HG03064 (cell line): Measurements from ENCODE around the gene AEBP1.
"Not testable (repeated sequence)": the region's sequence is repeated elsewhere in the genome, so short reads cannot be mapped to it uniquely, and the experiment has no call there.

Source experiments
- ATAC-seq: cut with Tn5 transposase; IDR thresholded peaks from one replicate; pipeline ENCODE4 v1.9.1; 2021; ENCODE audit warnings: low read depth; ENCODE audit not compliant: unreplicated experiment

Gene AEBP1

GRCh38 chr7:44116087-44116788 is 12.1 kb downstream of the AEBP1 start:
- ATAC-seq: no peak

DNA sequence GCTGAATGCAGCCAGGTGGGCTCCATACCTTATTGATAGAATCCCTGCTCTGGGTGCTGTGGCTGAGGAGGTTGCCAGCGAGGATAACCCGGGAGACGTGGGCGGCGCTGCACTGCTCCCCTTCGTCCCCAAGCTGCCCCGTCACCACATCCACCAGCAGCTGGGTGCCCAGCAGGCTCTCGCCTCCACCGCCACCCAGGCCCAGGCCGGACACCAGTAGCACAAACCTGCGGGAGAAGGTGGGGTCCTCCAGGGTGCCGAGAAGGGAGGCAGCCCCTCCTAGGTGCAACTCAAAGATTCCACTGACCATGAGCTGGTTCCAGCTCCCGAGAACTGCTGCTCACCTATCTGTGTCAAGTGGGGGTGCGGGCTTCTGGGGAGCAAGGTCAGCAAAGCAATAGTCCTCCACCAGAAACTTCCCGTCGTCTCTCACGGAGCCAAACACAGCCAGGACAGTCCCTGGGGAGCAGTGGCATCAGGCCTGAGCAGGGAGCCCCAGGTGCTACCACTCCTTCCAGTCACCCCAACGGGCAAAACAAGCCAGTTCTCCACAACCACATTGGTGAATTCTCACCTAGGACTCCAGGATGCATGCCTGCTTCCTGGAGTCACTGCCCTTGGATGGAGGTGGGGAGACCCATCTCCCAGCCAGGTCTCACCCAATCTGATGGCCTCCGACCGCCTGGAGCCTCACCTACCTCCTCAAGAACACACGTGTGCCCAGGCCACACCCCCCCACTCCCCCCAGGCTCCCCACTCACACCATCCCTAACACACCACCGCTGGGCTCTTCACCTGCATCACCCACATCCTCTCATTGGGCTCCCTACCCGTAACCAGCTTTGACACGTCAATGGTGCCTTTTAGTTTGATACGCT is 12.9 kb downstream of the AEBP1 start:
- ATAC-seq: no peak

DNA sequence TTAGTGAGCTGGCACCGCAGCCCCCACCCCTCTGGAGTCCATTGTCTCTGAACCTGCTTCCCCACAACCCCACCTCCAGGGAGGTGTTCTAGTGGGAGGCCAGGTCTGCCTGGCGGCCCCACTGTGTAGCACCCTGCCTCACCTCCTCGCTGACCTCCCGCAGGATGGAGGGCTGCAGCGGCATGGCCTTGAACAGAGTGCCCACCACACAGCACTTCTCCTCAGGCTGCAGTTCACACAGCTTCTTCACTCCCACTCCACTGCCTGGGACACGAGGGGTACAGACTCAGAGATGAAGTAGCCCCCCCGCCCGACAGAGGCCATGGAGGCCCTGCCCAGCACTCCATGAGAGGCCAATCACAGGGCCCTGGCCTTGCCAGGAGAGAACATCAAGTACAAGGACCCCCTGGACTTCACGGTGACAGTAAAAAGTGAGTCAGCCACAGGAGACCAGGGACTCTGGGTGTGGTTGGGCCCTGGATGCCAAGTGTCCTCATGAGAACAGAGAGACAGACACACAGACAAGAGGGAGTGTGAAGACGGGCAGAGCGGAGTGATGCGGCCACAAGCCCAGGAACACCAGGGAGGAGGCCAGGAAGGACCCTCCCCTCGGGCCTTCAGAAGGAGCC is 13.8 kb downstream of the AEBP1 start:
- ATAC-seq: no peak

DNA sequence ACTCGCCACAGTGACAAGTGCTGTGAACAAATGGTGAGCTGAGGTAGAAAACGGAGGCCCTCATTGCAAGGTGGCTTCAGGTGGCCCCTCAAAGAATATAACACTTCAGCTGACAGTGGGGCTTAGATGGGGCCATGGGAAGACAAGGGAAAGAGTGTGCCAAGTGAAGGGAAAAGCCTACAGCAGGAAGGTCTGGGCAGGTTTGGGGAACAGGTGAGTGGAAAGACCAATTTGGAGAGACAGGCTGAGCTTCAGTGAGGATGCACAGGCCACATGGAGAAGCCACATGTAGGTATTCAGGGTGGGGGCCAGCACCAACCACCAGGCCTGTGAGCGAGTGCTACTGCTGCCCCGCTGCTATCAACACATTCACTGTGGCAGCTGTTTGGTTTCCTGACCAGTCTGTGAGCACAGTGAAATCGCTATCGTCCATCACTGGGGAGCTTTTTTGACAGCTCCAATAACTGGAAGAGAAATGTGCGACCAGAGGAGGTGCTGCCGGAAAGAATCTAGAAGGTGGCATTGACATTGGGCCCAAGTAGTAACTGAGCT is 15.8 kb downstream of the AEBP1 start:
- no peak for ATAC-seq

- no peak for ATAC-seq
These were observed 16.2 kb downstream of the AEBP1 start for GRCh38 chr7:44120395-44120794.

GRCh38 chr7:44121761-44122420 is 17.7 kb downstream of the AEBP1 start:
- no peak for ATAC-seq

GRCh38 chr7:44122529-44122928 is 18.4 kb downstream of the AEBP1 start:
- ATAC-seq: no peak

DNA sequence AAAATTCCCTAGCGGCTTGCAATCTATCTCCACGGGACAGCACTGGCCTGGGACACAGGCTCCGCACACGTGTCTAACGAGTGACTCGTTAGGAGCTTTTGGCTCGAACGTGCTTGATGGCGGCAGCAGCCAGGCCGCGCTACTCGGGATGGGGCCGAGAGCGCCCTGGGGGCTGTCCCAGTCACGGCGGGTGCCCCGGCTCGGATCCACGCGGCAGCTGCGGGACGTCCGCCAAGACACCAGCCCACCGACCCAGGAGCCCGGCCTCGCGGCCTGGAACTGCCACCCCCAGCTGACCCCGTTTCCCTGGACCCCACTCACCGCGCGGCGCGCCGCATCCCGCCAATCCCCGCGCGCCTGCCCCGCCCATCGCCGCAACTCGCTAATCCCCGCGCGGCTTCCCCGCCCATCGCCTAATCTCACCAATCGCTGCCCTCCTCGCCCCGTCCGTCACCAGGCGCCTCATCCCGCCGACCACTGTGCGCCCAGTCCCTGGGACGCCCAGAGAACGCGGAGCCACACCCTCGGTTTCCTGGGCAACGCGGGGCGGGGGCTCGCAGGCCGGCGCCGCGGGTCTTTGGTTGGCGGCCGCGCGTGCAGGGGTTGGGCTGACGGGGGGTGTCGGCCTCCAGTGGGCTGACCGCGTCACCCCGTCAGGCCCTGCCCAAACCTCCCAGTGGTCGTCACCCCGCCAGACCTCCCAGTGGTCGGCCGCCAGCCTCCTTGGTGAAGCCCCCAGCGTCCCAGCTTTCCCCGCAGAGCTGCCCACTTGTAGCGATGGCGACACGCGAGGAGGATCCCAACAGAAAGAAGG is 19.3 kb downstream of the AEBP1 start, which contains the start of gene POLD2:
POLD2 (minus strand) TSS at position 359 of the 814 bp plus-strand sequence. CDS start 1,495 bp downstream, outside the sequence.
- ATAC-seq: peak; percentile 98

GRCh38 chr7:44124822-44125202 is 20.7 kb downstream of the AEBP1 start:
- ATAC-seq: no peak

DNA sequence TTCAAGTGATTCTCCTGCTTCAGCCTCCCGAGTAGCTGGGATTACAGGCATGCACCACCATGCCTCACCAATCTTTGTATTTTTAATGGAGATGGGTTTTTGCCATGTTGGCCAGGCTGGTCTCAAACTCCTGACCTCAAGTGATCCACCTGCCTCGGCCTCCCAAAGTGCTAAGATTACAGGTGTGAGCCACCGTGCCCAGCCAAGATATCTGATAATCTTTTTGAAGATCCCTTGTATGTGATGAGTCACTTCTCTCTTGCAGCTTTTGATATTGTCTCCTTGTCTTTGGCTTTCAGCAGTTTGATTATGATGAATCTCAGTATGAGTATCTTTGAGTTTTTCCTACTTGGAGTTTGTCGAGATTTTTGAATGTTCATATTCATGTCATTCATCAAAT is 22.4 kb downstream of the AEBP1 start:
- not testable (repeated sequence) for ATAC-seq

GRCh38 chr7:44127161-44127560 is 23.0 kb downstream of the AEBP1 start:
- no peak for ATAC-seq

- ATAC-seq: no peak
These were observed 24.8 kb downstream of the AEBP1 start for GRCh38 chr7:44128721-44129582.

- ATAC-seq: no peak
These were observed 27.3 kb downstream of the AEBP1 start for GRCh38 chr7:44131173-44132029.

- ATAC-seq: no peak
These were observed 27.9 kb downstream of the AEBP1 start for GRCh38 chr7:44132039-44132438.

DNA sequence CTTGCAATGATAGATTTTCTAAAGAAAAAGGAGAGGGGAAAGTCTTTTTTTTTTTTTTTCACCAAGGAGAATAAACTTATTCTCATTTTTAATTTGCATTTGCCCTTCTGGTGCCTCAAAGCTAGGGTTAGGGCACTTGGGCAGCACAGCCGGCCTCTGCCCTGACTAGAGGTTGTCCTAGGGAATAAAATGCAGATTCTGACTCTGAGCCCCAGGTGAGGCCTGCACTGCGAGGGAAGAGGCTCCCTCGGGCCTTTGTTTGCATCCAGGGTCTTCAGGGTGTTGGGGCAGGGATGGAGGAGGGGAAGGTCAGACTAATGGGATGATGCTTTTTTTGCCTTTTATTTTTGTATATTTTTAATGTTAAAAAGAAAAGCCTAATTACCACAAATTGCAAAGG is 29.1 kb downstream of the AEBP1 start:
- ATAC-seq: no peak

DNA sequence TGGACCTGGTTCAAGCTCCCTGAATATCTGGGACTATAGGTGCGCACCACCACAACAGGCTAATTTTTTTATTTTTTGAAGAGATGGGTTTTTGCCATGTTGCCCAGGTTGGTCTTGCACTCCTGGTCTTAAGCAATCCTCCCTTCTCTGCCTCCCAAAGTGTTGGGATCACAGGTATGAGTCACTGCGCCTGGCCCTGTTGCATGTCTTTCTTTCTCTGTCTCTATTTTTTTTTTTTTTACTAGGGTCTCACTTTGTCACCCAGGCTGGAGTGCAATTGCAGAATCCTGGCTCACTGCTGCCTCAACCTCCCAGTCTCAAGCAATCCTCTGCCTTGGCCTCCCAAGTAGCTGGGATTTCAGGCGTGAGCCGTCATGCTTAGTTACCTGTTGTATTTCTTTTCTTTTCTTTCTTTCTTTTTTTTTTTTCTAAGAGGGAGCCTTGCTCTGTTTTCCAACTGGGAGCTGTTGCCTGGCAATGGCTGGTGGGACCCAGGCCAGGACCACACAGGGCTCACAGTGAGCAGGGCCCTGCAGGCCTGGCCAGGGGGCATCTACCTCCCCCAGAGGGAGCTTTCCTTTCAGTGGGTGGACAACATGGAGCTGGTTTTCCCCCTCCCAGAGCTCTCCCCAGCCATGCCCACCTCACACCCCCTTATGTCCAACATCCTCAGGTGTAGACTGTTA is 30.9 kb downstream of the AEBP1 start:
- no peak for ATAC-seq

- no peak for ATAC-seq
These were observed 32.6 kb downstream of the AEBP1 start for GRCh38 chr7:44136731-44137130.
